Esophagus squamous epithelium (tissue), 4 donors: ENCODE data around the gene WNT9A.

Source experiments
- POLR2A ChIP-seq, 4 donors: fragments of 450-650 bp; IDR thresholded peaks; one replicate each; pipeline ENCODE4 v1.6.1; 2017; ENCODE audit warnings: antibody characterized with exemption in 4 of 4, mild to moderate bottlenecking in 4 of 4, moderate library complexity in 3 of 4
- TF ChIP-seq, protein P1 (sequence below), 6 experiments: fragments of 450-650 bp in 4 of 6; fragments of 200-600 bp in 2 of 6; sonication (generic) in 2 of 6; IDR thresholded peaks; one replicate each; pipeline ENCODE4 v1.5.1; 2016 to 2019; ENCODE audit warnings: antibody characterized with exemption in 6 of 6, mild to moderate bottlenecking in 4 of 6, moderate library complexity in 4 of 6

- no peak for TF ChIP-seq POLR2A (IDR thresholded peaks at IDR 0.05)
- TF ChIP-seq, protein P1, sequence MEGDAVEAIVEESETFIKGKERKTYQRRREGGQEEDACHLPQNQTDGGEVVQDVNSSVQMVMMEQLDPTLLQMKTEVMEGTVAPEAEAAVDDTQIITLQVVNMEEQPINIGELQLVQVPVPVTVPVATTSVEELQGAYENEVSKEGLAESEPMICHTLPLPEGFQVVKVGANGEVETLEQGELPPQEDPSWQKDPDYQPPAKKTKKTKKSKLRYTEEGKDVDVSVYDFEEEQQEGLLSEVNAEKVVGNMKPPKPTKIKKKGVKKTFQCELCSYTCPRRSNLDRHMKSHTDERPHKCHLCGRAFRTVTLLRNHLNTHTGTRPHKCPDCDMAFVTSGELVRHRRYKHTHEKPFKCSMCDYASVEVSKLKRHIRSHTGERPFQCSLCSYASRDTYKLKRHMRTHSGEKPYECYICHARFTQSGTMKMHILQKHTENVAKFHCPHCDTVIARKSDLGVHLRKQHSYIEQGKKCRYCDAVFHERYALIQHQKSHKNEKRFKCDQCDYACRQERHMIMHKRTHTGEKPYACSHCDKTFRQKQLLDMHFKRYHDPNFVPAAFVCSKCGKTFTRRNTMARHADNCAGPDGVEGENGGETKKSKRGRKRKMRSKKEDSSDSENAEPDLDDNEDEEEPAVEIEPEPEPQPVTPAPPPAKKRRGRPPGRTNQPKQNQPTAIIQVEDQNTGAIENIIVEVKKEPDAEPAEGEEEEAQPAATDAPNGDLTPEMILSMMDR (IDR thresholded peaks at IDR 0.05) = no peak
These were observed 29.0 kb downstream of the WNT9A start for GRCh38 chr1:227918736-227919135.
